GM18870 (cell line): Measurements from ENCODE around the gene KCNB1.

Experiments used
- ATAC-seq: cut with Tn5 transposase; IDR thresholded peaks from one replicate; pipeline ENCODE4 v1.9.1; 2021; ENCODE audit warnings: moderate library complexity; ENCODE audit not compliant: unreplicated experiment

The KCNB1 gene

DNA sequence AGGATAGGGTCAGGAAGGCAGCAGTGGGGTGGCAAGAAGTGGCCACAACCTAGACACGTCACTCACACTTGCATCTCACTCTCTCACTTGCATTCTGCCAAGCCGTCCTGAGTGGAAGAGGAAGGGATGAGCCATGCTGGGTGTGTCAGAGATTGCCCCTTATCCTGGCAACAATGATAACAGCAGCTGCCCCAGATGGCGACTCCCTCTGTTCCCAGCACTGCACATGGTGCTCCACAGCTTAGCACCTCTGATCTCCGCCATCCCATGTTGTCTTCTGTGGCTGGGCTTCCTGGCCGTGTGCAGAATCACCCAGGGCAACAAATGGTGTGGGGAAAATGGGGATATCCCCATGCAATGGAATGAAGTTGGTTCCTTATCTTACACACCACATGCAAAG lies 11.1 kb downstream of the KCNB1 start:
- no peak for ATAC-seq

GRCh38 chr20:49470922-49471321 lies 11.5 kb downstream of the KCNB1 start:
- no peak for ATAC-seq

DNA sequence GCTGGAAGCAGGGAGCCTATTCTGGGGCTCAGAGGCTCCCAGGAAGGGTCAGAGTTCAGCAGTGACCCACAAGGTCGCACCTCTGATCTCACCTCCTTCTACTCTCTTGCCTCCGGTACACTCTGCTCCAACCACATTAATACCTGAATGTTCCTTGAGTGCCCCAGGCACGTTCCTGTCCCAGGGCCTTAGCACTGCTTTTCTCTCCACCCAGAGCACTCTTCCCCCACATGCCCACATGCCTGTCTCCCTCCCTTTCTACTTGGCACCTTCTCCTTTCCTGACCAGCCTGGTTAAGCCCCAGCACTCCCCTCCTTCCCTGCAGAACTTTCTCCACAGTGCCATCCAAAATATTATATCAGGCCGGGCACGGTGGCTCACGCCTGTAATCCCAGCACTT lies 13.4 kb downstream of the KCNB1 start:
- no peak for ATAC-seq

DNA sequence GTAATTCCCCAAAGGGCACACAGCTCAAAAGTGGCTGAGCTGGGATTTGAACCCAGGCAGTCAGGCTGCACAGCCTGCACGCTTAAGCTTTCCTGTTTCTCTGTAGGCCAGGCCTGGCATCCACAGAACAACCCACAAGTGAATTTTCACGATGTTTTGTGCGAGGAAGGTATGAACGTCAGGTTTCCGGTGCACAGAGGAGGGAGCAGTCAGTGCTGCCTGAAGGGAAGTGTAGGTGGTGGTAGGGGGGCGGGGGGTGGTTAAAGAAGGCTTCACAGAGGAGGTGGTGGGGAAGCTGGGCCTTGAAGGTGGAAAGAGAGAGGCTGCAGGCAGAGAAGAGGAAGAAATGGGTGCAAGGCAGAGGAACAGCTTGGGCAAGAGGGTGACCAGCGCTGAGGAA lies 14.1 kb downstream of the KCNB1 start:
- no peak for ATAC-seq

DNA sequence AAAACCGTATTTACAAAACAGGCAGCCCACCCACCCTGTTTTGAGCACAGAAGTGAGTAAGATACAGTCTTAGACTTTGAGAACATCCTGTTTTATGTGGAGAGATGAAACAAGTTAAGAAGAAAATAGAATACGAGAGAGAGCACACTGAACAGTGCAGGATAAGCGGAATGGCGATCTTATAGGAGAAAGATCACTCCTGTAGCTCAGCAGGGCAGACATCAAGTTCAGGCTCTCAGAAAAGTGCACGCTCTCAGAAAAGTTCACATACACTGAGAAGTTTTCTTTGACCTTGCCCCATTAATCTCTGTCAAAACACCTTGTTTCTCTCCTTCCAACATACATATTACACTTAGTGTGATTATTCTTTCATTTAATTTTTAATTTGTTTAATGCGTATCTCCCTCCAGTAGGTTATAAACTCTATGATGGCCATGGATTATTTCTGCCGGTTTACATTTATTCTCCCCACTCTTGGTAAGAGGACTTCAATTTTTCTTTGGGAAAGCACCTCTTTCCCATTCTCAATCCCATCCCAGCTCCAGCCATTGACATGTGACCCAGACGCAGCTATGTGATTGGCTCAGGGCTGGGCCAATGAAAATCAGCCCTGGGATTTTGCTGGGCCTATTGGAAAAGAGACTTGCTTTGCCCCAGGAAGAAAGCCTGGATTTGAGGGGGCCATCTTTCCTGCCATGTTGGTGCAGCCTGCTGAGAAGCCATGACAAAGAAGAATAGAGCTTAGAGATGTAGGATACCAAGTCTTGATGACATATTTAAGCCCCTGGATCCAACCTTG lies 16.2 kb downstream of the KCNB1 start:
- ATAC-seq: no peak

DNA sequence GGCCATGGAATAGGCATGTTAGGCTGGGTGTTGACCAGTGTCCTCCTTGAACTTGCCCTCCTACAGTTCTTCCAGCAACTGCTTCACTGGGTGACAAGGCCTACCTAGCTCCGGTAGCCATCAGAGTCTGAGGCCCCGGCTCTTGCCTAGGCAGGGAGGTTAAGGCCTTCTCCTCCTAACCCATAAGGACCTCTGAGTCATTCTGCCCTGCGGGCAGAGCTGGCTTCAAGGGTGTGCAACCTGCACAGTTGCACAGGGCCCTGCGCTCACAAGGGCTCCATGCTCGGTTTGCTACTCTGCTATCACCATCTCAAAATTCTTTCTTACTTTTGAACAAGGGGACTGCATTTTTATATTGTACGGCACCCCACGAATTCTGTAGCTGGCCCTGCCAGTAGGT lies 17.9 kb downstream of the KCNB1 start:
- no peak for ATAC-seq

DNA sequence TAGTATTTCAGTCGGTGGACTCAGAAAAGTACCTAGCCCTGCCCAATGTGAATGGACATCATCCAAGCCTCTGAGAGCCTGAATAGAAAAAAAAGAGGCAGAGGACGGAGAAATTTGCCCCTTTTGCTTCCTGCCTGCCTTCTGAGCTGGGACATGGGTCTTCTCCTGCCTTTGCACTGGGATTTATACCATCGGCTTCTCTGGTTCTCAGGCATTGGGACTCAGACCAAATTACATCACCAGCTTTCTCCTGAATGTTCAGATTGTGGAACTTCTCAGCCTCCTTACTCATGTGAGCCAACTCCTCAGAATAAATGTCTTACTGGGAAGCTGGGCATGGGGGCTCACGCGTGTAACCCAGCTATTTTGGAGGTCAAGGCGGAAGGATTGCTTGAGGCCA lies 19.8 kb downstream of the KCNB1 start:
- ATAC-seq: no peak

- no peak for ATAC-seq
Observed at GRCh38 chr20:49461894-49462620, 20.4 kb downstream of the KCNB1 start.

GRCh38 chr20:49460916-49461315 lies 21.6 kb downstream of the KCNB1 start:
- no peak for ATAC-seq

DNA sequence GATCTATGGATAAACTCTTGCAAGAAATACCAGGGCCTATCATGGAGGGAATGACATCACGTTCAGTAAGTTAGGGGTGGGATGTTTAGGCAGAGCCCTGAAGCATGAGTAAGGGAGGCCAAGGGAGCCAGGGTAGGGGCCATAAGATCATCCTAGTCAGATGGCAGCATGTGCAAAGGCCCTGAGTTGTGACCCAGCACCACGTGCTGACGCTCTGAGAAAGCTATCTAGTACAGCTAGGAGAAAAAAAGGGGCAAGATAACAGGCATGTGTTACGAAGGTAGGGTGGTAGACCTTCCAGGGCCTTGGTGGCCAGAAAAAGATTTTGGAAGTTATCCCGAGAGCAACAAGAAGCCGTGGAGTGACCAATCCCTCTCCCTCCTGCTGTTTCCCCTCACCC lies 22.3 kb downstream of the KCNB1 start:
- no peak for ATAC-seq

DNA sequence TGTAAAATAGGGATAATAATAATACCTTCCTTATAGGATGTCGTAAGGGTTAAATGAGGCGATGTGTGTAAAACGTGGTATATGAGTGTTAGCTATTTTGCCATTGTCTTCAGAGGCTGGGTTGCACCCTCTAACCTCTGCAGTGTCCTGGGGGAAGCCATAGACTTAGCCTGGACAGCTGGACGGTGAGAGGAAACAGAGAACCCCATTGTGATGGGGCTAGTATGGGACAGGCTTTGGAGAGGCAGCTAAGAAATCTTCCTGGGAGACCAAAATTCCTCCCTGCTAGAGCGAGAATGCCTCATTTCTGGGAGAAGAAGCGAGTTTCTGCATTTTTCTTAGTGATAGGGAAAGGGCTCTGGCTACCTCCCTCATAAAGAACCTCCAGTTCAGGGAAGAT lies 22.8 kb downstream of the KCNB1 start:
- no peak for ATAC-seq

DNA sequence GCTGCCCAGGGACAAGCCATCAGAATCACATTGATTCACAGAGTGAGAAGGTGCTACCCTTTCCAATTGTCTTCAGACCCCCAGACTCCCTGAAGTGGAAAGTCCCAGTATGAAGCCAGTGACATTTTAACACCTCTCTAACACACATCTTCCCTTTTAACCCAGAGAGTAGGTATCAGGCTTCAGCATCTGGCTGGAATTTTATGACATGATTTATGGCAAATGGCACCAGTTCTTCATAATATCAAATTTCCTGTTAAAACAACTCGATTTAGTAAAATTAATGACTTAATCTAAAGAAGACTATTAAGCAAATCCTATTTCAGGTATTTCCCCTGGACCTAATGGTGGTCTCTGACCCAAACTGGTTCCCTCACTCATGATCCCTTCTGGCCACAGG lies 25.0 kb downstream of the KCNB1 start:
- no peak for ATAC-seq

DNA sequence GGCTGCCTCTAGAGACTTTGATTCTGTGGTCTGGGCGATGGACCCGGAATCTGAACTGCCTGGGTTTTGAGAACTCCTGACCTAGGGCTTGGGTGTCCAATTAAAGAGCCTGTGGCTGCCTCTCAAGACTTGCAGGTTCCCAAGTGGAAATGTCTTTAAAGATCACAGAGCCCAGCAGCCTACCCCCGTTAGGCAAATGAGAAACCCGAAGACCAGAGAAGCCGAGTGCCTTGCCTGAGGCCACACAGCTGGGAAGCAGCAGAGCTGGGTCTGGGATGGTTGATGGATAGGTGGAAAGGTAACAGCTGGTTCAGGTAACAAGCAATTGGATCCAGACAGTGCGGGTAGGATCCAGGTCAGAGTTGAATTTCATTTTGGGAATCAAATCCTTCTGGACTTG lies 25.8 kb downstream of the KCNB1 start:
- no peak for ATAC-seq

DNA sequence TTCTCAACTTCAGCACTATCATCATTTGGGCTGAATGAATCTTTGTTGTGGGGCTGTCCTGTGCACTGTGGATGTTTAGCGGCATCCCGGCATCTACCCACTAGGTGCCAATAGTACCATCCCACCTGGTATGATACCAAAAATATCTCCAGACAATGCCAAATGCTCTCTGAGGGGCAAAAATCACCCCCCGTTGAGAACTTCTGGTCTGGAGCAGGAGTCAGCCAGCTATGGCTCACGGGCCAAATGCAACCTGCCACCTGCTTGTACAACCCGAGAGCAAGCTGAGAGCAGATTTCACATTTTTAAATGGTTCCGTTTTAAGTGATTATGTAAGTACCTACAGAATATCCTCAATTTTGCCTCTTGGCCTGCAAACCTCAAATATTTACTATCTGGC lies 26.8 kb downstream of the KCNB1 start:
- ATAC-seq: no peak

DNA sequence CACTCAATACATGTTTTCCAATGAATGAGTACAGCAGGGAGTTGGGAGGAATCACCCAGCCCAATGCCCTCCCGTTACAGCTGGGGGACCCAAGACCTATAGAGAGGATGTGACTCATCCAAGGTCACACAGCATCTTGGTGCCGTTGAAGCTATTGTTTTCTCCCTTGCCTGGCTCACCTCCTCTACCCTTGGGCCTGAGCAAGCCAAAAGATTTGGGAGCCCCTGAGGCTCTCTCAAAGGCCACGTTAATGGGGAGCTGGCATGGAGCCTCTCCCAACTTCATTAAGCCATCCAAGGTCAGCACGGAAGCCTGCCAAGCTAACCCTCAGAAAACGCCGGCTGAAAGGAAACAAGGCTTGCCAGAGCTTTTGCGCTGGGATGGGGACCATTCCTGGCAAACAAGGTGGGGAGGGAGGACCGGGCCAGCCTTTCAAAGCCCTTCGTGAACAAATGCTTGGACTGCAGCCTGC lies 30.4 kb downstream of the KCNB1 start:
- no peak for ATAC-seq

DNA sequence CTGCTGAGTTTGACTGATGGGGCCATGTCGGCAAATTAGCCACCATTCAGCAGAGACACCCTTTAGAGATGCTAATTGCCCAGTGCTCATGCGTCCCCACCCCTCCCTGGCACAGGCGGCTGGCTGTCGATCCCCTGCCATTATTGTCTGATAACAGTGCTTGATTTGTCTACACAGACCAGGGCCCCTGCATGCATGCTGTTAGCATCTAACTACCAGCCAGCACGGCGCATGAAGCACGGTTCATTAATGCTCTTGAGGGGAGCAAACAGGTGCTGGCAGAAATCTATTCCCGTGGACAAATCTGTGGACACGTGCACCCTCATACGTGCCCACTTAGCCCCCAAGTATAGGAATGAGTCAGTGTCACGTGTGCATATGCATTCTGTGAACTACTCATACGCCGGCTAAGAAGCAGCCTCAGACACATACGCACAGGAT lies 32.2 kb downstream of the KCNB1 start:
- ATAC-seq: no peak

DNA sequence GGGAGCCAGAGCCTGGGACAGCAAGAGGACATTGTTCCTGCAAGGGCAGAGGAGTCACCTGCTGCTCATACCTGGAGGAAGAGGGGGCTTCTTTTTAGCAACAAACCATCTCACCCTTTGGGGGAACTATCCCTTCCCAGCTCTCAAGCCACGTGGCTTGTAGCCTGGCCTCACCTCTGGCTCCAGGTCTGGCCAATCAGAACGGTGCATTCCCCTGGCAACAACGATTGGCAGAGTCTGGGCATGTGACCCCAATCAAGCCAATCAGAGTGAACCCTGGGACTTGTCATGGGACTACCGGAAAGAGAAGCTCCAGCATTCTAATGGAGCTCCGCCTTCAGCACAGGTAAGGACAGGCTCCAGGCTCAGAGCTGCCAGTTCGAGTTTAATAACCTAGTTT lies 33.6 kb downstream of the KCNB1 start:
- no peak for ATAC-seq

GRCh38 chr20:49447946-49448809 lies 34.3 kb downstream of the KCNB1 start:
- ATAC-seq: no peak

- no peak for ATAC-seq
Observed at GRCh38 chr20:49447364-49447763, 35.1 kb downstream of the KCNB1 start.

DNA sequence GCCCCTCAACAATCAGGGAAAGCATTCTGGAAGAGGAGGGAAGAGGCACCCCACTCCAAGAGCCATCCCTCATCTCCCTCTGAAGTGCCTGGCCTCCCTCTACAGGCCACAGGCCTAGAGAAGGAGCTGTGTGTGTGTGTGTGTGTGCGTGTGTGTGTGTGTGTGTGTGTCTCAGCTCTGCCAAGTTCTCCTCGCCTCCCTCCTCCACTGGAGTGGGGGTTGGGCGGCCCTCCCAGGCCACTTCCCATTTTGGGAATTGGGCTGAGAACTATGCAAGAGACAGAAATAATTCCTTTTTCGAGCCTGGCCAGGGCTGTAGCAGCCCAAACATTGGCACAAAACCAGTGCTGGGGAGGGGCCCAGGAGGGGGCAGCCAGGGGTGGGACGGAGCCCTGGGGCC lies 35.7 kb downstream of the KCNB1 start:
- ATAC-seq: no peak

- no peak for ATAC-seq
Observed at GRCh38 chr20:49446080-49446479, 36.4 kb downstream of the KCNB1 start.
